Measurements from ENCODE around the gene TRIL.

Gene TRIL

GRCh38 chr7:28940741-28941384, 17.3 kb downstream of the TRIL start:
- no peak for DNase-seq (ENCODE audit: low read depth in 2 of 2)

- DNase-seq (ENCODE audit: low read depth in 2 of 2) = no peak
Measured at GRCh38 chr7:28939844-28940544, 18.1 kb downstream of the TRIL start.

DNA sequence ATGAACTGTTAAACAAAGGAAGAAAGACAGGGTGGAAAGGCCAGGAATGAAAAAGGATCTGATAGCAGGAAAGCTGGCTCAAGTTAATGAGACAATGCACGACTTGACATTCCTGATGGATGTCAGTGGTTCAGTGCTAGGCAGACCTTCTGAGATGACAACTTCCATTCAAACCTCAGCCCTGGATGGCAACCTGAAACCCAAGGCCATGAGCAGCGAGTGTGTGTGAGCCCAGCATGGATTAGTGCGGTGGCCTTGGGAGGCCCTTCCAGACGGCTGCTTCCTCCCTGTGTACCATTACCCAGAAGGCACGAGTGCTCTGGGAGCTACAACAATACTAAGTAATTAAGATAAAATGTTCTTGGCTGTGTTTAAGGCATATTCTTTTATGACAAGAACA, 18.8 kb downstream of the TRIL start:
- DNase-seq (ENCODE audit: low read depth in 2 of 2) = no peak

DNA sequence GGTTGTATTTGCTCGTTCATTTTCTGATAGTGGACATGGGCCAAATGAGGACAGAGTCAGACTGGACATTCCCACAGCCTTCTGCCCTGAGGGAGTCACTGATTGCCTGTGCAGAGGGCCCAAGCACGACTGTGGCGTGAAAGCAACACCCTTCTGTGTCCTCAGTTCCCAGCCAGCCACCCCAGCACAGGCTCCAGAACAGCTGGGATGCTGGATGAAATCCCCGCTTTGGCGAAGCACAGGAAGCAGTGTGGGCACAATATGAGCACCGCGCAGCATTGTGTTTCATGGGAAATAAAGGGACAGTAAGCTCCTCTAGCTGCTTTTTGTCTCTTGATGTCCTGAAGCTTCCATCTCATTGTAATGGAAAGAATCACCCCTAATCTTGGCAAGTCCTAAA, 20.5 kb downstream of the TRIL start:
- DNase-seq (ENCODE audit: low read depth in 2 of 2) = no peak

DNA sequence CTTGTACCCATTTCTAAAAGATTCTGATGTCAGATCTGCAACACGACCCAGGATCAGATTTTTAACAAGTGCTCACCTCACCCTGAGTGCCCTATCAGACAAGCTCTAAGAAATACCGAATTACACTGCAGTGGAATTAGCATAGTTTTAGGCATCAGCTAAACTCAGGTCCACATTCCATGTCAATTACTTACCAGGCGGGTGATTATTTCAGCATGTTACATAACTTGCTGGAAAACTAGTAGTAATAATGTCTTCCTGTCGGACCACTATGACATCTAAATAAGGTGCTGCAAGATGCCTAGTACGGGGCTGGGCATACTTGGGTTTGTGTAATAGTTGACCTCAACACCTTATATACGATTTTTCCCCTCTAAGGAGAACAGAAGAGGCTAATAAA, 21.0 kb downstream of the TRIL start:
- DNase-seq (ENCODE audit: low read depth in 2 of 2) = no peak

DNA sequence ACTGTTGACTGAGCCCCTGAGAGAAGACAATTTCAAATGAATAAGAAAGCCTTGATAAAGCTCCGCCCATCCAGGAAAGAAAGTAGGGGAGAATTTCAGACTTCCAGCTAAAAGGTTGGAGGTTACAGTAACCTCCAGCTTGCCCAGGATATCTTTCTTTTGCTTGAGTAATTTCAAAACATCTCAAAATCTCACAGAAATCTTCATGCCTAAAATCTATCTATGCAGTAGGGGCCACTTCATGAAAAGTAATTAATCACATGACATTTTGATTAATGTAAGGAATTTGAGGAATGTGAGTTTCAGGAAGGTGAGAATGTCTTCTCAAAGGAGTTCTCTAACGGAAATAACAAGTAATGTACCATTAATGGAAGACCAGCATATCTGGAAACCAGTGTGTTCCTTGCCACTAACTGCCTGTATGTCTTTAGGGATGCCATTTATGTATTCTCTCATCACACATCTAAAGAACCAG, 24.2 kb downstream of the TRIL start:
- no peak for DNase-seq (ENCODE audit: low read depth in 2 of 2)

DNA sequence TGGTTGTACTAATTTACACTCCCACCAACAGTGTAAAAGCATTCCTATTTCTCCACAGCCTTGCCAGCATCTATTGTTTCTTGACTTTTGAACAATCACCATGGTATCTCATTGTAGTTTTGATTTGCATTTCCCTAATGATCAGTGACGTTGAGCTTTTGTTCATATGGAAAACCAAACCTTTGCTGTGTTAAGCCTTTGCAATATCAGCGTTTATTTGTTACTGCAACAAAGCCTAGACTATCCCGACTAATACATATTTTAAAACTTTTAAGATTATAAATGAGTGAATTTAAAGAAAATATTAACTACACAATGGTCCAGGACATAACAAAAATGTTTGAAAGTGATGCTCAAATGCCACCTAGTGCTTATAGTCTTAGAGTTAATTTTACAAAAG, 26.6 kb downstream of the TRIL start:
- DNase-seq (ENCODE audit: low read depth in 2 of 2) = no peak

- peak; percentile 10 to 25 for DNase-seq (ENCODE audit: low read depth in 2 of 2)
Measured at GRCh38 chr7:28926871-28927597, 31.1 kb downstream of the TRIL start.

- peak; percentile 10 to 40 for DNase-seq (ENCODE audit: low read depth in 2 of 2)
Measured at GRCh38 chr7:28922624-28923331, 35.4 kb downstream of the TRIL start.

- DNase-seq (ENCODE audit: low read depth in 2 of 2) = peak; percentile 8 to 11
Measured at GRCh38 chr7:28921822-28922221, 36.3 kb downstream of the TRIL start.

GRCh38 chr7:28920424-28920823, 37.7 kb downstream of the TRIL start:
- no peak for DNase-seq (ENCODE audit: low read depth in 2 of 2)

DNA sequence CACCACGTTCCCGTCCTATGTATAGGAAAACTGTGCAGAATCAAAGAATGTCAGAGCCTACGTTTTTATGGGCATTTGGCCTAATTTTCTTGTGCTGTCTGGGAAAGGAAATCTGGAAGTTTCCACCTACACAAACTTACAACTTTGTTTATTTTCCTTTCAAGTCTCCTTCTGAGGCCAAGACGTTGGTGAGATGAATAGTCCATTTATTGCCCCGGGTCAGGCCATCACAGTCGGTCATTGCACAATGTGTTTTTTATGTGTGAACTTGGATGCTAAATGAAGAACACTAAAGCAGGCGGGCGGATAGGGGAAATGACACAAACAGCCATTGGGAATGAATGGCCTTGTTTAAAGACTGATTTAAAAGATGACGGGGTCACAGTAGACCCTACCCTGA, 38.6 kb downstream of the TRIL start:
- DNase-seq (ENCODE audit: low read depth in 2 of 2) = no peak

GRCh38 chr7:28908775-28909174, 49.4 kb downstream of the TRIL start:
- no peak for DNase-seq (ENCODE audit: low read depth in 2 of 2)

DNA sequence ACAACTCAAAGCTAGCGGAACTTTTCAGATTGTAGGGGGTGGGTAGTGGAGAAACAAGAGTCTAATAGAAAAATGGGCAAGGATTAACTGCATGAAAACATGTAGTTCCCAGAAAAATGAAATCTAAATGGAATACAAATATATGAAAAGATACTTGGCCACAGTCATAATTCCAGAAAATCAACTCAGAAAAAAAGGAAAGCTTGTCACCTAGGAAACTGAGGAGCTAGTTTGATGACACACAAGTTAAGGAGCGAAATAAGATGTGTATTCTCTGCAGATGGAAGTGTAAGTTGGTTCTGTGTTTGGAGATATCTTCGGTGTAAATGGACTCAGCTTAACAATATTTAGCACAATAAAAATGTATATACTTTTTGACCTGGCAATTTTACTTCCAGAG, 52.7 kb downstream of the TRIL start:
- DNase-seq (ENCODE audit: low read depth in 2 of 2) = no peak

GRCh38 chr7:28904578-28905048, 53.5 kb downstream of the TRIL start:
- DNase-seq (ENCODE audit: low read depth in 2 of 2) = no peak

- no peak for DNase-seq (ENCODE audit: low read depth in 2 of 2)
Measured at GRCh38 chr7:28903730-28904577, 54.2 kb downstream of the TRIL start.

Data from stimulated activated CD4-positive, alpha-beta T cell treated with anti-CD3 and anti-CD28 coated beads, Interleukin-15, amount 100 ng/mL, for 48 hours (primary cell).